ENCODE measurements around the gene NELFB.
"Not testable (repeated sequence)": the region's sequence is repeated elsewhere in the genome, so short reads cannot be mapped to it uniquely, and the experiment has no call there.

The NELFB gene

DNA sequence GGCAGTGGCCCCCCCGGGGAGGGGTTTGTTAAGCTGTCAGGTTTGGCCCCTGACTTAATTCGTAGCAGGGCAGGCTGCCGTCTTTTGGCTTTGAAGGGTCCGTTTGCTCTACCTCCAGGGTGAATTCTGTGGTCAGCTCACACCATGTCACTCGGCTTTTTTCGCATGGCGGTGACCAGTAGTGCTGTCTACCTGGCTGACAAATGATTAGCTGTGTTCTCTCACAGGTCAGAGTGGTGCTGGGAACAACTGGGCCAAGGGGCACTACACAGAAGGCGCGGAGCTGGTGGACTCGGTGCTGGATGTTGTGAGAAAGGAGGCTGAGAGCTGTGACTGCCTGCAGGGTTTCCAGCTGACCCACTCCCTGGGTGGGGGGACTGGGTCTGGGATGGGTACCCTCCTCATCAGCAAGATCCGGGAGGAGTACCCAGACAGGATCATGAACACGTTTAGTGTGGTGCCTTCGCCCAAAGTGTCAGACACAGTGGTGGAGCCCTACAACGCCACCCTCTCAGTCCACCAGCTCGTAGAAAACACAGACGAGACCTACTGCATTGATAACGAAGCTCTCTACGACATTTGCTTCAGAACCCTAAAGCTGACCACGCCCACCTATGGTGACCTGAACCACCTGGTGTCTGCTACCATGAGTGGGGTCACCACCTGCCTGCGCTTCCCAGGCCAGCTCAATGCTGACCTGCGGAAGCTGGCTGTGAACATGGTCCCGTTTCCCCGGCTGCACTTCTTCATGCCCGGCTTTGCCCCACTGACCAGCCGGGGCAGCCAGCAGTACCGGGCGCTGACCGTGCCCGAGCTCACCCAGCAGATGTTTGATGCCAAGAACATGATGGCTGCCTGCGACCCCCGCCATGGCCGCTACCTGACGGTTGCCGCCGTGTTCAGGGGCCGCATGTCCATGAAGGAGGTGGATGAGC is 12.6 kb upstream of the NELFB start:
- Histone ChIP-seq H3K4me3 (ENCODE audit: insufficient read depth, low read depth, low read length, poor library complexity, severe bottlenecking) (peak overlapping the region; percentile 66), H3K27me3 (replicated peaks; ENCODE audit: control insufficient read depth, insufficient read depth, low read length, poor library complexity, severe bottlenecking) (no peaks in the 10 kb centered on the region), H3K27ac (ENCODE audit: insufficient read depth, low read length, poor library complexity, severe bottlenecking) (peak overlapping the region; percentile 71), H3K4me1 (ENCODE audit: control insufficient read depth, insufficient read depth, low read length, poor library complexity, severe bottlenecking) (peaks cover 17% of the 10 kb centered on the region), H3K9me3 (ENCODE audit: control insufficient read depth, low read length) (no peaks in the 10 kb centered on the region), H3K36me3 (ENCODE audit: control insufficient read depth, insufficient read depth, low read length) (peaks cover 22% of the 10 kb centered on the region)
- DNase-seq: no peak

DNA sequence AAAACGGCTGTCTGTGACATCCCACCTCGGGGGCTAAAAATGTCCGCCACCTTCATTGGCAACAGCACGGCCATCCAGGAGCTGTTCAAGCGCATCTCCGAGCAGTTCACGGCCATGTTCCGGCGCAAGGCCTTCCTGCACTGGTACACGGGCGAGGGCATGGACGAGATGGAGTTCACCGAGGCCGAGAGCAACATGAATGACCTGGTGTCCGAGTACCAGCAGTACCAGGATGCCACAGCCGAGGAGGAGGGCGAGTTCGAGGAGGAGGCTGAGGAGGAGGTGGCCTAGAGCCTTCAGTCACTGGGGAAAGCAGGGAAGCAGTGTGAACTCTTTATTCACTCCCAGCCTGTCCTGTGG is 11.9 kb upstream of the NELFB start:
- not testable (repeated sequence) for DNase-seq; H3K9me3 ChIP-seq (ENCODE audit: control insufficient read depth, low read length); H3K4me3 ChIP-seq (ENCODE audit: insufficient read depth, low read depth, low read length, poor library complexity, severe bottlenecking); H3K27me3 ChIP-seq (replicated peaks; ENCODE audit: control insufficient read depth, insufficient read depth, low read length, poor library complexity, severe bottlenecking); H3K27ac ChIP-seq (ENCODE audit: insufficient read depth, low read length, poor library complexity, severe bottlenecking)
- Histone ChIP-seq H3K4me1 (ENCODE audit: control insufficient read depth, insufficient read depth, low read length, poor library complexity, severe bottlenecking) (peaks cover 17% of the 10 kb centered on the region), H3K36me3 (ENCODE audit: control insufficient read depth, insufficient read depth, low read length) (peaks cover 22% of the 10 kb centered on the region)

DNA sequence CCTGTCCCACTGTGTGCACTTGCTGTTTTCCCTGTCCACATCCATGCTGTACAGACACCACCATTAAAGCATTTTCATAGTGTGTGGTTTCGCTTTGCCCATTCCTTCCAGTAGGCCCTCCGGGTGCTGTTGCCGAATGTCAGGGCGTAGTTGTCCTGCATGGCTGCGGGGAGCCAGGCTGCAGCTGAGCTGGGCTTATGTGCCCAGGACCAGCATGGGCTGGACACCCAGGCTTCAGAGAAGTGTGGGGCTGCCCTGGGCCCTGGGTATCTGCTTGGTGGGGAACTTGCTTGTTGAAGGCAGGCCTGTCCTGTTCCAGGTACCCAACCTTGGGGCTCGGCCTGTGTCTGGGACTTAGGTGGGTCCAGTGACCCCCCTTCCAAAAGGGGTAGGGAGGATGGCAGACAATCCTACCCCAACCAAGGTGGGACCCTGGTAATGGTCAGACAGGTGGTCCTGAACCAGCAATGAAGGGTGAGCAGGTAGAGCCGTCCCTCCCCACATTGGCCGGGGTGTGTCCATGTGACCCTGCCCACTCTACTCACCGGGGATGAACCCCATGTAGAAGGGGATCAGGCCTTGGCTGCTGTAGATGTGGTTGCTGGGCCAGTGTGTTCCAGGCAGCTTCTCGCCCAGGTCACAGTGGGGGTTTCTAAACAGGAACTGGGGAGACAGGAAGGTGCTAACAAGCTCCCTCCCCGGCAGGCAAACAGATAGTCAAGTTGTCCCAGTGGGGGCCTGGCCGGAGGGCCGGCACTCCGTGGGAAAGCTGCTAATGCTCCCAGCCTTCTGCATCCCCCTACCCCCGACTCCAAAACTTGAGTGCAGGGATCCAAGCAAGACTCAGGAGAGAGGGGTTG is 11.3 kb upstream of the NELFB start:
- no peak overlapping the region for H3K27ac ChIP-seq (ENCODE audit: insufficient read depth, low read length, poor library complexity, severe bottlenecking)
- no peaks in the 10 kb centered on the region for H3K9me3 ChIP-seq (ENCODE audit: control insufficient read depth, low read length)
- H3K4me3 ChIP-seq (ENCODE audit: insufficient read depth, low read depth, low read length, poor library complexity, severe bottlenecking): no peak overlapping the region
- peaks cover 17% of the 10 kb centered on the region for H3K4me1 ChIP-seq (ENCODE audit: control insufficient read depth, insufficient read depth, low read length, poor library complexity, severe bottlenecking)
- H3K27me3 ChIP-seq (replicated peaks; ENCODE audit: control insufficient read depth, insufficient read depth, low read length, poor library complexity, severe bottlenecking): no peaks in the 10 kb centered on the region
- peaks cover 22% of the 10 kb centered on the region for H3K36me3 ChIP-seq (ENCODE audit: control insufficient read depth, insufficient read depth, low read length)
- no peak for DNase-seq

DNA sequence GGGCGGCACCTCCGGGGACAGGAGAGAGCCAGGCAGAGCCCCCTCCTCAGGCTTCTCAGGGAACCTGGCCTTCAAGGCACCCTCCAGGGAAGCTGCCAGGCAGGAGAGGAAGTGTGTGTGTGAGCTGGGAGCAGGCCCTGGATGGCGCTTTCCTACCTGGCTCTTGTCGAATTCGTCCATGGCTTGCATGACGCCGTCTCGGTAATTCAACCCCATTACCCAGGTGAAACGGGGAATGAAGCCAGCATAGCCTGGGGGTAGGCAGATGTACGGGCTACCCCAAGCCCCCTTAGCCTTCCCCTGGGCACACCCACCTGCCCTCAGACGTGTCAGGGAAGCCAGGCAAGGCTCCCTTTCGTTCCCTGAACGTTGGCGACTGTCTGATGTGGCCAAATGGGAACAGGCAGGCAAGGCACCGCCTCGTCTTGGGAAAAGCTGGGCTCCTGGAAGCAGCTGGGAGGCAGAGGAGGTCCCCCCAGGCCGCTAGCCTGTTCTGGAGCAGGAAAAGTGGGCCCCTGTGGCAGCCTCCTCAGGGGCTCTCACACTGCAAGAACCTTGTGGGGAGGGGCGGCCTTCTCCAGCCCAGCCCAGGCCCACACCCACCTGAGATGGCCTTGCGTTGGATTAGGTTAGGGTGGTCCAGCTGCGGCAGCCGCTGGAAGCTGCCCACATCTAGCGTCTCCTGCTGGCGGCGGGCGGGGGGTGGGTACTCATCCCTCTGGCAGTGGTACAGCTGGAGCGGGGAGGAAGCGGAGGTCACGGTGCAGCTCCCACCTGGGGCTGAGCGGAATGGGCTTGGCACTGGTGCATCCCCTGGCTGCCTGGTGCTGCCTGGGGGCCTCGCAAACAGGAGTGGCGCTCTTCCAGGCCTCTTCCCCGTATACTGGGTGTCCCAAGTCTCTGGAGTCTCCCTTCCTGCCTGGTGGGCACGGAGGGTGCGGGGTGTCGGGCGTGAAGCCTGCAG is 10.4 kb upstream of the NELFB start:
- Histone ChIP-seq H3K9me3 (ENCODE audit: control insufficient read depth, low read length) (no peaks in the 10 kb centered on the region), H3K4me1 (ENCODE audit: control insufficient read depth, insufficient read depth, low read length, poor library complexity, severe bottlenecking) (peaks cover 15% of the 10 kb centered on the region), H3K27ac (ENCODE audit: insufficient read depth, low read length, poor library complexity, severe bottlenecking) (no peak overlapping the region), H3K36me3 (ENCODE audit: control insufficient read depth, insufficient read depth, low read length) (peaks cover 22% of the 10 kb centered on the region), H3K4me3 (ENCODE audit: insufficient read depth, low read depth, low read length, poor library complexity, severe bottlenecking) (no peak overlapping the region), H3K27me3 (replicated peaks; ENCODE audit: control insufficient read depth, insufficient read depth, low read length, poor library complexity, severe bottlenecking) (no peaks in the 10 kb centered on the region)
- no peak for DNase-seq

DNA sequence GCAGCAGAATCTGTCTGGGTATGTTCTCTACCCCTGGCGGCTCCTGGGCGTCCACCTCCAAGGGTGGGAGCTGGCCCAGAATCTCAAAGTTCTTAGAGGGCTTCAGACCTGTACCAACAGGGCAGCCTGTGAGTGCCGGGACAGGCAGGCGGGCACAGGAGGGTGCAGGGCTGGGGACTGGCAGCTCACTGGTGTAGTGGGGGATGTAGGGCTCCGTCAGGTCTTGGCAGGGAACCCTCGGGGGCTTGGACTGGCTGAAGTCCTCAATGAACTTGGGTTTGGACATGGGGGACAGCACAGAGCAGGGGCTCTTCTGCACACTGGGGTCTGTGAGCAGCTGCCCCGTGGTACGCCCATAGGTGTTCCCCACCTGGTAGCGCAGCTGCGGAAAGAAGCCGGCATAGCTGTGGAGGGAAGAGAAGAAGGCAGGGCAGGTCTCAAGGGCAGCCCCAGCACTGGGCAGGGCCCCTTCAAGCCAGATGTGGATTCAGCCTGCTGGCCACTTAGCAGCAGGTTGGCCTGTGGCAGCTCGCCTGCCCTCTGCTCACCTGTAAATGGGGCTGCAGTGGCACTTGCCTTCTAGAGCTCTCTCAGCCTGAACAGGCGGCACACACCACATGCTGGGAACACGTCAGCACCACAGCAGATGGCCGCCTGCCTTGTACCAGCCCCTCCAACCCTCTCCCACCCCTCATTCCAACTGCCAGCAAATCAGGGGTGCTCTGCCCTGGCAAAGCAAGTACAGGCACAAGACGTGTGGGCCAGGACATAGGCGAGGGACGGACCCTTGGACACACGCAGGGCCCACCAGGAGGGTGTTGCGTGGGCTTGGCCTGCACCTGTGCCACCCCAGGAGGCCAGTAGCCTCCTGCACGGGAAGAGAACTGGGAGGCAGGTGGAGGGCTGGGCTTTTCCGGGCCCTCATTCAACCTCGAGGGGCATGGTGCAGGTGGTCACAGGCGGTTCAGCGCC is 9.4 kb upstream of the NELFB start:
- Histone ChIP-seq H3K4me1 (ENCODE audit: control insufficient read depth, insufficient read depth, low read length, poor library complexity, severe bottlenecking) (peaks cover 15% of the 10 kb centered on the region), H3K27me3 (replicated peaks; ENCODE audit: control insufficient read depth, insufficient read depth, low read length, poor library complexity, severe bottlenecking) (no peaks in the 10 kb centered on the region)
- no peak for DNase-seq

DNA sequence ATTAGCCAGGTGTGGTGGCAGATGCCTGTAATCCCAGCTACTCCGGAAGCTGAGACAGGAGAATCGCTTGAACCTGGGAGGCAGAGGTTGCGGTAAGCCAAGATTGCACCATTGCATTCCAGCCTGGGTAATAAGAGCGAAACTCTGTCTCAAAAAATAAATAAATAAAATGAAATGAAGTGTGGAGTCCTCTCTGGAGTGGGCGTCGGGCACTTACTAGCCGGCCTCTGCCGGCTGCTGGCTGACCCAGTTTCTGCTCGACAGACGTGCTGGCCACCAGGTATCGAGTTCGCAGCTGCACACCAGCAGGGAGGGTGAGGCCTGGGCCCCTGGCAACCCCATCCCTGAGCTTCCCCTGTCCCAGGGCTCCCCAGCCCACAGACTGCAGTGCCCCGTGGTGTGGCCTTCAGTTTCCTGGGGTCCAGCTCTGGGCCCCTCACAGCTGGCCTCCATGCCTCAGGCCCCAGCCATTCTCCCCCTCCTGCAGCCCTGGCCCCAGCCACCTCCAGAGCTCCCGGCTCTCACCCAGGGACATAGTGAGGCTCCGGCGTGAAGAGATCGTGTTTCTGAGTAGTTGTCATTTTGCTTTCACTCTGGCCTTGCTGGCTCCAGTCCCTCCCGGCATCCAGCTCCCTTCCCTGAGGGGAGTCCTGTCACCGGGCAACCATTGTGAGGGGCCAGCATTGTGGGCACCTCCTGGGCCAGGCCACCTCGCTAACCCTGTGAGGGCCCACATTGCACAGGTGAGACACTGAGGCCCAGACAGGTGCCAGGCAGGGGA is 7.8 kb upstream of the NELFB start:
- no peak for DNase-seq
- Histone ChIP-seq H3K9me3 (ENCODE audit: control insufficient read depth, low read length) (no peaks in the 10 kb centered on the region), H3K27ac (ENCODE audit: insufficient read depth, low read length, poor library complexity, severe bottlenecking) (no peak overlapping the region), H3K4me3 (ENCODE audit: insufficient read depth, low read depth, low read length, poor library complexity, severe bottlenecking) (no peak overlapping the region), H3K36me3 (ENCODE audit: control insufficient read depth, insufficient read depth, low read length) (peaks cover 17% of the 10 kb centered on the region), H3K4me1 (ENCODE audit: control insufficient read depth, insufficient read depth, low read length, poor library complexity, severe bottlenecking) (peaks cover 7% of the 10 kb centered on the region), H3K27me3 (replicated peaks; ENCODE audit: control insufficient read depth, insufficient read depth, low read length, poor library complexity, severe bottlenecking) (no peaks in the 10 kb centered on the region)

More for the DNA sequence above, 9.4 kb upstream of the NELFB start:
- H3K4me3 ChIP-seq (ENCODE audit: insufficient read depth, low read depth, low read length, poor library complexity, severe bottlenecking): no peak overlapping the region
- H3K9me3 ChIP-seq (ENCODE audit: control insufficient read depth, low read length): no peaks in the 10 kb centered on the region
- H3K36me3 ChIP-seq (ENCODE audit: control insufficient read depth, insufficient read depth, low read length): peaks cover 22% of the 10 kb centered on the region
- no peak overlapping the region for H3K27ac ChIP-seq (ENCODE audit: insufficient read depth, low read length, poor library complexity, severe bottlenecking)

DNA sequence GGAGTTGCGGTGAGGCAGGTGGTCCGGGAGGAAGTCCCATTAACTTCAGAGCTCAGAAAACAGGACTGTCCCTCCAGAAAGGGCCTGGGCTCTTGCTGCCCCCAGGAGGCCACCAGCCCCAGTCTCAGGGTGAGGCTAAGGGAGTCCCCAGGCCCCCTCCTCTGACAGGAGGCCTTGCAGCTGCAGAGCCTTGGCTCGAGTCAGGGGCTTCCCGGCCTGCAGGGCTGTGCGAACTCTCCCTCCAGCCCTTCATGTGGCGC is 7.3 kb upstream of the NELFB start:
- no peak for DNase-seq
- peaks cover 12% of the 10 kb centered on the region for H3K36me3 ChIP-seq (ENCODE audit: control insufficient read depth, insufficient read depth, low read length)
- H3K4me3 ChIP-seq (ENCODE audit: insufficient read depth, low read depth, low read length, poor library complexity, severe bottlenecking): no peak overlapping the region
- H3K9me3 ChIP-seq (ENCODE audit: control insufficient read depth, low read length): no peaks in the 10 kb centered on the region
- no peaks in the 10 kb centered on the region for H3K27me3 ChIP-seq (replicated peaks; ENCODE audit: control insufficient read depth, insufficient read depth, low read length, poor library complexity, severe bottlenecking)
- no peak overlapping the region for H3K27ac ChIP-seq (ENCODE audit: insufficient read depth, low read length, poor library complexity, severe bottlenecking)
- H3K4me1 ChIP-seq (ENCODE audit: control insufficient read depth, insufficient read depth, low read length, poor library complexity, severe bottlenecking): peaks cover 2% of the 10 kb centered on the region

DNA sequence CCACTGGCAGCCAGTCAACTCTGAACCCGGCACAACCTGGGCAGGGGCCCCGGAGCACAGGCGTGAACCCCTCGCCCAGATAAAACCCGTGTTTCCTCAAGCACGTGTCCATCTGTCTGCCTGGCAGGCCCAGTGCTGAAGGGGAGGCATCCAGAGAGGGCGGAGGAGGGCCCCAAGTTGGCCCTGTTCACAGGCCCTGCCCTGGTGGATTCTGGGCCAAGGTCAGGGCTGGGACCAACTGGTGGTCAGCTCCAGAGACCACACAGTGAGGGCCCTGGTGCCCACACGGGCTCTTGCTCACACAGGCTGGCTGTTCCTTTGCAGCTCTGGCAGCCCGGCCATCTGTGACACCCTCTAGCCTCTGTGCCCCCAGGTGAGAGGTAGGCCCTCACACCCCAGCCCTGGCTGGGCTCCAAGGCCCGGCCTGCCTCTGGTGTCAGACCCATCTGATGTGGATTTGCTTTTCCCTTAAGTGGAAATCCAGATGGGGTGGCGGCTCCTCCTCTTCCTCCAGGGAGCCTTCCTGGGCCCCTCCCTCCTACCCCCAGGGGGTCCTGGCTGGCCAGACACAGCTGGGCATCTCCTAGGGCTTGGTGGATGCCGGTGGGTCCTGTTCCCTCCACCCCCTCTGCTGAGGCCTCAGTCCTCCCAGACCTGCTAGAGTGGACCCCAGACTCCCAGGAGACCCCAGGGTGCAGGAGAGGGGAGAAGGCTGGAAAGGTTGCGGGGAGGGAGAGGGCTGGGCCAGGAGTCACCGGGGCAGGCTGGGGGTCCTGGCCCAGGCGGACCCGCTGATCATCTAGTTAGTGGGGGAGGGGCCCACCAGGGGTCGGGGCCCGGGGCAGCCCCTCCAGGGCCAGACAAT is 4.6 kb upstream of the NELFB start:
- Histone ChIP-seq H3K4me1 (ENCODE audit: control insufficient read depth, insufficient read depth, low read length, poor library complexity, severe bottlenecking) (peaks cover 8% of the 10 kb centered on the region), H3K27me3 (replicated peaks; ENCODE audit: control insufficient read depth, insufficient read depth, low read length, poor library complexity, severe bottlenecking) (no peaks in the 10 kb centered on the region), H3K27ac (ENCODE audit: insufficient read depth, low read length, poor library complexity, severe bottlenecking) (no peak overlapping the region), H3K4me3 (ENCODE audit: insufficient read depth, low read depth, low read length, poor library complexity, severe bottlenecking) (no peak overlapping the region), H3K9me3 (ENCODE audit: control insufficient read depth, low read length) (no peaks in the 10 kb centered on the region), H3K36me3 (ENCODE audit: control insufficient read depth, insufficient read depth, low read length) (no peaks in the 10 kb centered on the region)
- no peak for DNase-seq

All from effector memory CD4-positive, alpha-beta T cell (primary cell).